T-helper 2 cell treated with Interferon-gamma antibody and Interleukin-4, amounts not matched to agents 5 μg/mL and 100 μg/mL, for 36 hours (primary cell): ENCODE measurements around the gene ITGA1.
"Not testable (repeated sequence)": the region's sequence is repeated elsewhere in the genome, so short reads cannot be mapped to it uniquely, and the experiment has no call there.

Experiments used
- DNase-seq: peaks from one replicate; pipeline ENCODE4 v3.0.0; 2021; ENCODE audit warnings: low spot score
- H3K27ac Mint-ChIP-seq: one replicate; pipeline ENCODE4 v1.8.0; 2021; ENCODE audit warnings: mild to moderate bottlenecking, mixed read lengths
- H3K27me3 Mint-ChIP-seq: one replicate; pipeline ENCODE4 v1.8.0; 2021; ENCODE audit warnings: low read depth, mixed read lengths
- H3K36me3 Mint-ChIP-seq: one replicate; pipeline ENCODE4 v1.8.0; 2021; ENCODE audit warnings: low read depth, mixed read lengths
- H3K4me1 Mint-ChIP-seq: one replicate; pipeline ENCODE4 v1.8.0; 2021; ENCODE audit warnings: low read depth, mixed read lengths
- H3K4me3 Mint-ChIP-seq: one replicate; pipeline ENCODE4 v1.8.0; 2022; ENCODE audit warnings: mild to moderate bottlenecking, moderate library complexity, mixed read lengths
- H3K9me3 Mint-ChIP-seq: one replicate; pipeline ENCODE4 v1.8.0; 2021; ENCODE audit warnings: mixed read lengths

The ITGA1 gene

GRCh38 chr5:52859628-52860027 is 71.9 kb downstream of the ITGA1 start:
- Mint-ChIP-seq H3K27ac (no peak overlapping the region), H3K36me3 (no peaks in the 10 kb centered on the region), H3K4me1 (no peaks in the 10 kb centered on the region), H3K4me3 (no peak overlapping the region), H3K27me3 (peaks cover 10% of the 10 kb centered on the region), H3K9me3 (no peaks in the 10 kb centered on the region)
- DNase-seq, result no peak

GRCh38 chr5:52861368-52861767 is 73.7 kb downstream of the ITGA1 start:
- DNase-seq, result no peak
- Mint-ChIP-seq H3K4me1 (no peaks in the 10 kb centered on the region), H3K27ac (no peak overlapping the region), H3K9me3 (no peaks in the 10 kb centered on the region), H3K27me3 (peaks cover 10% of the 10 kb centered on the region), H3K4me3 (no peak overlapping the region), H3K36me3 (no peaks in the 10 kb centered on the region)

- no peaks in the 10 kb centered on the region for H3K4me1 Mint-ChIP-seq
Measured at GRCh38 chr5:52863715-52864290, 76.1 kb downstream of the ITGA1 start.

GRCh38 chr5:52864371-52864770 is 76.7 kb downstream of the ITGA1 start:
- Mint-ChIP-seq H3K27me3 (peaks cover 21% of the 10 kb centered on the region), H3K9me3 (no peaks in the 10 kb centered on the region), H3K4me1 (no peaks in the 10 kb centered on the region), H3K36me3 (no peaks in the 10 kb centered on the region), H3K27ac (no peak overlapping the region), H3K4me3 (no peak overlapping the region)
- DNase-seq, result no peak

More at GRCh38 chr5:52863715-52864290, 76.1 kb downstream of the ITGA1 start:
- Mint-ChIP-seq H3K27ac (no peak overlapping the region), H3K9me3 (no peaks in the 10 kb centered on the region), H3K36me3 (no peaks in the 10 kb centered on the region), H3K27me3 (peaks cover 21% of the 10 kb centered on the region), H3K4me3 (no peak overlapping the region)
- DNase-seq, result no peak

GRCh38 chr5:52864884-52865283 is 77.2 kb downstream of the ITGA1 start:
- Mint-ChIP-seq H3K9me3 (no peaks in the 10 kb centered on the region), H3K27ac (no peak overlapping the region), H3K27me3 (peaks cover 21% of the 10 kb centered on the region), H3K4me1 (no peaks in the 10 kb centered on the region), H3K36me3 (no peaks in the 10 kb centered on the region), H3K4me3 (no peak overlapping the region)
- no peak for DNase-seq

- H3K27ac Mint-ChIP-seq, H3K9me3 Mint-ChIP-seq, H3K36me3 Mint-ChIP-seq: not testable (repeated sequence)
Measured at GRCh38 chr5:52865991-52866390, 78.3 kb downstream of the ITGA1 start.

GRCh38 chr5:52867809-52868208 is 80.1 kb downstream of the ITGA1 start:
- Mint-ChIP-seq H3K36me3 (no peaks in the 10 kb centered on the region), H3K9me3 (no peaks in the 10 kb centered on the region), H3K27me3 (peaks cover 32% of the 10 kb centered on the region), H3K4me1 (no peaks in the 10 kb centered on the region), H3K4me3 (no peak overlapping the region), H3K27ac (no peak overlapping the region)
- DNase-seq, result no peak

More at GRCh38 chr5:52865991-52866390, 78.3 kb downstream of the ITGA1 start:
- H3K4me1 Mint-ChIP-seq, DNase-seq, H3K4me3 Mint-ChIP-seq: not testable (repeated sequence)
- H3K27me3 Mint-ChIP-seq, result peaks cover 27% of the 10 kb centered on the region

GRCh38 chr5:52868417-52868816 is 80.7 kb downstream of the ITGA1 start:
- no peak for DNase-seq
- Mint-ChIP-seq H3K27me3 (peaks cover 36% of the 10 kb centered on the region), H3K4me3 (no peak overlapping the region), H3K36me3 (no peaks in the 10 kb centered on the region), H3K27ac (no peak overlapping the region), H3K4me1 (no peaks in the 10 kb centered on the region), H3K9me3 (no peaks in the 10 kb centered on the region)

GRCh38 chr5:52869391-52869790 is 81.7 kb downstream of the ITGA1 start:
- Mint-ChIP-seq H3K36me3 (no peaks in the 10 kb centered on the region), H3K4me3 (no peak overlapping the region), H3K27ac (no peak overlapping the region), H3K9me3 (no peaks in the 10 kb centered on the region), H3K27me3 (peaks cover 28% of the 10 kb centered on the region), H3K4me1 (peaks cover under 1% of the 10 kb centered on the region)
- no peak for DNase-seq

- no peak overlapping the region for H3K27ac Mint-ChIP-seq
- H3K9me3 Mint-ChIP-seq, result no peaks in the 10 kb centered on the region
- DNase-seq, result no peak
- H3K4me1 Mint-ChIP-seq, result peaks cover 2% of the 10 kb centered on the region
- H3K4me3 Mint-ChIP-seq, result no peak overlapping the region
- no peaks in the 10 kb centered on the region for H3K36me3 Mint-ChIP-seq
- peaks cover 26% of the 10 kb centered on the region for H3K27me3 Mint-ChIP-seq
Measured at GRCh38 chr5:52870448-52870847, 82.7 kb downstream of the ITGA1 start.

GRCh38 chr5:52875827-52876226 is 88.1 kb downstream of the ITGA1 start:
- Mint-ChIP-seq H3K27me3 (peaks cover 22% of the 10 kb centered on the region), H3K27ac (no peak overlapping the region), H3K4me3 (no peak overlapping the region), H3K36me3 (no peaks in the 10 kb centered on the region), H3K9me3 (no peaks in the 10 kb centered on the region), H3K4me1 (peaks cover 2% of the 10 kb centered on the region)
- DNase-seq, result no peak

GRCh38 chr5:52876456-52876855 is 88.7 kb downstream of the ITGA1 start:
- Mint-ChIP-seq H3K4me1 (peaks cover 2% of the 10 kb centered on the region), H3K4me3 (no peak overlapping the region), H3K27me3 (peaks cover 23% of the 10 kb centered on the region), H3K9me3 (no peaks in the 10 kb centered on the region), H3K36me3 (no peaks in the 10 kb centered on the region), H3K27ac (no peak overlapping the region)
- no peak for DNase-seq

- Mint-ChIP-seq H3K36me3 (no peaks in the 10 kb centered on the region), H3K9me3 (no peaks in the 10 kb centered on the region), H3K4me1 (peaks cover 2% of the 10 kb centered on the region), H3K27me3 (peaks cover 16% of the 10 kb centered on the region), H3K4me3 (no peak overlapping the region), H3K27ac (no peak overlapping the region)
- no peak for DNase-seq
Measured at GRCh38 chr5:52878656-52879055, 90.9 kb downstream of the ITGA1 start.

- DNase-seq, result no peak
- Mint-ChIP-seq H3K27me3 (peaks cover 18% of the 10 kb centered on the region), H3K36me3 (no peaks in the 10 kb centered on the region), H3K4me1 (no peaks in the 10 kb centered on the region), H3K4me3 (no peak overlapping the region), H3K27ac (no peak overlapping the region), H3K9me3 (no peaks in the 10 kb centered on the region)
Measured at GRCh38 chr5:52880541-52880940, 92.8 kb downstream of the ITGA1 start.

GRCh38 chr5:52881468-52881867 is 93.8 kb downstream of the ITGA1 start:
- no peaks in the 10 kb centered on the region for H3K4me1 Mint-ChIP-seq
- no peak overlapping the region for H3K4me3 Mint-ChIP-seq
- H3K27me3 Mint-ChIP-seq, result peaks cover 13% of the 10 kb centered on the region
- no peaks in the 10 kb centered on the region for H3K36me3 Mint-ChIP-seq
- H3K9me3 Mint-ChIP-seq, result no peaks in the 10 kb centered on the region
- H3K27ac Mint-ChIP-seq, result no peak overlapping the region
- no peak for DNase-seq
